ENCODE measurements around the gene QTRT2. TPM values are rescaled to one million over a fixed set of nuclear protein-coding genes. Genes with fewer than 3 reads are reported as not detected.

Gene QTRT2
- total RNA-seq, 3 donors from 2014 or later: 17.9 to 29.1 (median 21.2) TPM

DNA sequence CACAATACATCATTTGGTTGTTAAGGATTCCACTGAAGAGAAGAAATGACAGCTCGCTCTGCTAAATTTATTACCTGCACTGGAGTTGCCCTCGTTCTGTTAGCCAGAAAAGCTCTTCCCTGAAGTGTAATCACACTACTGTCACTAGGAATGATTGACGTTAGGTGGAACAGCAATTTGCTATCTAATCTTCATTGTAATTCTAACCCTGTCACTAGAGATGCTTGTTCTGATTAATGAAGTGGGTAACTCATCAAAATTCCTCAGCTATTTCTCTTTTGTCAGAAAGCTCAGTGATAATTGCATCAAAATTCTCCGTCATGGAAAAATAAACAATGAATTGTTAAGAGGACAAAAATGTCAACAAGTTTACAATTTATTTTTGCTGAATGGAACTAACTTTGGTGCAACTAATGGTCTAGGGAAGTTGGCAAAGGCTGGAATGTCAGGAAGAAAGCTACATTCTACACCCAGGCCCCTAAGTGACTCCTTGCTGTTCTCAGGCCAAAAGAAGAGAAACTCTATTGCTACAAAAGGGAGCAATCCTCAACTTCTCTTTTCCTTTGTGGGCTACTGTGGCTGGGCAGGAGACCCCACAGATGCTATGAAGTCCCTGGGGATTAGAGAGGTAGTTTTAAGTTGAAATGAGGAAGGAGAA is 34.3 kb upstream of the QTRT2 start:
- TF ChIP-seq, protein P1, sequence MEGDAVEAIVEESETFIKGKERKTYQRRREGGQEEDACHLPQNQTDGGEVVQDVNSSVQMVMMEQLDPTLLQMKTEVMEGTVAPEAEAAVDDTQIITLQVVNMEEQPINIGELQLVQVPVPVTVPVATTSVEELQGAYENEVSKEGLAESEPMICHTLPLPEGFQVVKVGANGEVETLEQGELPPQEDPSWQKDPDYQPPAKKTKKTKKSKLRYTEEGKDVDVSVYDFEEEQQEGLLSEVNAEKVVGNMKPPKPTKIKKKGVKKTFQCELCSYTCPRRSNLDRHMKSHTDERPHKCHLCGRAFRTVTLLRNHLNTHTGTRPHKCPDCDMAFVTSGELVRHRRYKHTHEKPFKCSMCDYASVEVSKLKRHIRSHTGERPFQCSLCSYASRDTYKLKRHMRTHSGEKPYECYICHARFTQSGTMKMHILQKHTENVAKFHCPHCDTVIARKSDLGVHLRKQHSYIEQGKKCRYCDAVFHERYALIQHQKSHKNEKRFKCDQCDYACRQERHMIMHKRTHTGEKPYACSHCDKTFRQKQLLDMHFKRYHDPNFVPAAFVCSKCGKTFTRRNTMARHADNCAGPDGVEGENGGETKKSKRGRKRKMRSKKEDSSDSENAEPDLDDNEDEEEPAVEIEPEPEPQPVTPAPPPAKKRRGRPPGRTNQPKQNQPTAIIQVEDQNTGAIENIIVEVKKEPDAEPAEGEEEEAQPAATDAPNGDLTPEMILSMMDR (IDR thresholded peaks at IDR 0.05): no peak
- Histone ChIP-seq H3K4me3 (no peak overlapping the region), H3K4me1 (ENCODE audit: low read depth) (no peaks in the 10 kb centered on the region), H3K9me3 (no peaks in the 10 kb centered on the region), H3K36me3 (ENCODE audit: low read depth) (no peaks in the 10 kb centered on the region)
- no peak for ATAC-seq
- intact Hi-C loops (cut with DNase I, micrococcal nuclease): no loop called here
- no peak for DNase-seq

DNA sequence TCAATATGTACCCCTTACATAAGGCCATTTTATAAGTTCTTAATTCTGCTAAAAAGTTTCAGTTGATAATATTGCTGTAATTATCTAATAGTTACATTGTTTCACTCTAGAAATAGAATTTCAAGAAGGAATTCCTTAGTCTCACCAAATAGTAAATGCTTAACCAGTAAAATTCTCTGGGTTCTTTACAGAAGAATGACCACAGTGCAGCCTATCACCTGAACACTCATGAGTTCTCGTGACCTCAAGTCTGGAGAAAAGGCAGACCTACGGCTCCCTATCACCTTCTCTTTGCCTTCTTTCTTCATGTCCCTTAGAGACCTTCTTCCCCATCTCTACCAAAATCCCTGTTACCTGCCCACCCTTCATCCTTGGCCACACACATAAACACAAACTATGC is 31.1 kb upstream of the QTRT2 start:
- H3K4me3 ChIP-seq: no peak overlapping the region
- H3K36me3 ChIP-seq (ENCODE audit: low read depth): no peaks in the 10 kb centered on the region
- TF ChIP-seq, protein P1 (IDR thresholded peaks at IDR 0.05): no peak
- no peaks in the 10 kb centered on the region for H3K4me1 ChIP-seq (ENCODE audit: low read depth)
- intact Hi-C loops (cut with DNase I, micrococcal nuclease): no loop called here
- H3K9me3 ChIP-seq: no peaks in the 10 kb centered on the region
- ATAC-seq (no peak), DNase-seq (no peak)

DNA sequence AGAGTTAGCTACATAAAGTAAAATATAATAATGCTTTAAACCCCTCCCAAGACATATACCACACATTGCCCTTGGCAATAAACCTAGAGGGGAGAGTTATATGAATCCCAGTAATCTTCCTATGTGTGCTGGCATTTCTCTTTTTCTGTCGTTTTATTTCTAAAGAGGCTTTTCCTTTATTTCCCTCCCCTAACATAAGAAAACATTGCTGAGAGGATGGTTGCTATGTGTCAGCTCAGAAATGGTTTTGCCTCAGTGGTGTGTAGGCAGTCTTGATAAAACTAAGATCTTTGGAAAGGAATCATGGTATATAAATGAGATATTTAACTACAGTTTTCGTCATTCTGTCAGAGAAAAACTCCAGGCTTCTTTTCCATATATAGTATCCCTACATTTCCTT is 30.2 kb upstream of the QTRT2 start:
- no peak for ATAC-seq
- no peaks in the 10 kb centered on the region for H3K9me3 ChIP-seq
- TF ChIP-seq, protein P1 (IDR thresholded peaks at IDR 0.05): no peak
- no peaks in the 10 kb centered on the region for H3K36me3 ChIP-seq (ENCODE audit: low read depth)
- DNase-seq: no peak
- H3K4me3 ChIP-seq: no peak overlapping the region
- intact Hi-C loops (cut with DNase I, micrococcal nuclease): no loop called here
- no peaks in the 10 kb centered on the region for H3K4me1 ChIP-seq (ENCODE audit: low read depth)

DNA sequence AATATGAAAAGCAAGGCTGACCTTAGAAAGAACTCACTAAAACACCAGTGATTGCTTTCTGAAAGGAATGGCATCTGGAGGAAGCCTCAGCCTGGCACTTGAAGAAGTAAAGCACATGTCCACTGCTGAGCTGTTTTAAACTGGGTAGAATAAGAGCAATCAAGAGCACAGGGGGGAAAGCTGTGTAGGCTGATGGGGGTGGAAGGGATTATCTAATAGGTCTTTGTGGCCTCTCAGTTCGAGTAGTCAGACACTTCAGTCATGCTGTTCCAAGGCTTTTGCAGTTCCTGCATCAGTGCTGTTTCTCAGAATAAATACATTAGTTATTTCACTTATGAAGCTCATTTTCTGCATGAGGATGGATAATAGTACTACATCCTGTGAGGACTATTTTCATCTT is 22.8 kb upstream of the QTRT2 start:
- no peak overlapping the region for H3K4me3 ChIP-seq
- no peaks in the 10 kb centered on the region for H3K4me1 ChIP-seq (ENCODE audit: low read depth)
- DNase-seq: no peak
- H3K36me3 ChIP-seq (ENCODE audit: low read depth): no peaks in the 10 kb centered on the region
- no peaks in the 10 kb centered on the region for H3K9me3 ChIP-seq
- TF ChIP-seq, protein P1 (IDR thresholded peaks at IDR 0.05): no peak
- ATAC-seq: no peak
- intact Hi-C loops (cut with DNase I, micrococcal nuclease): no loop called here

DNA sequence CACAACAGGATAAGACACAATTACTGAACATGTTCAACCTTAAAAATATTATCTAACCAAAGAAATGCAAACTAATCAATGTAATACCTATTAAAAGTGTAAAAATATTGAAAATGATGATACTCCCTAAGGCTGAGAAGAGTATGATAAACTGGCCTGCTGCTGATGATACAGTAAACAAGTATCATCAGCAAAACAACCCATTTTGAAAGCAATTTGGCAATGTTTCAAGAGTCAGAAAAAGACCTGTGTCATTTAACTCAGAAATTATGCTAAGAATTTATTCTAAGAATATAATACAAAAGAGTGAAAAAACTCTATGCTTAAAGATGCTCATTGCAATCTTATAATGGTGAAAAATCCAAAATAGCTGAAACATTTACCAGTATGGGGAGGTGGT is 22.3 kb upstream of the QTRT2 start:
- H3K36me3 ChIP-seq (ENCODE audit: low read depth): no peaks in the 10 kb centered on the region
- no peak for ATAC-seq
- intact Hi-C loops (cut with DNase I, micrococcal nuclease): no loop called here

More for the DNA sequence above, 22.3 kb upstream of the QTRT2 start:
- no peak for DNase-seq
- TF ChIP-seq, protein P1 (IDR thresholded peaks at IDR 0.05): no peak
- H3K4me1 ChIP-seq (ENCODE audit: low read depth): no peaks in the 10 kb centered on the region
- no peaks in the 10 kb centered on the region for H3K9me3 ChIP-seq
- no peak overlapping the region for H3K4me3 ChIP-seq

Measured in mucosa of descending colon (tissue), 3 donors.